Testis (tissue), 2 donors: Measurements from ENCODE around the gene SLC25A21.
"Not testable (repeated sequence)": the region's sequence is repeated elsewhere in the genome, so short reads cannot be mapped to it uniquely, and the experiment has no call there.

Experiments
- POLR2A ChIP-seq: fragments of 450-650 bp; IDR thresholded peaks from one replicate; pipeline ENCODE4 v1.6.1; 2017; ENCODE audit warnings: antibody characterized with exemption, mild to moderate bottlenecking, moderate library complexity
- TF ChIP-seq, protein P1 (sequence below), 3 experiments: fragments of 450-650 bp in 2 of 3; fragments of 200-600 bp in 1 of 3; sonication (generic) in 1 of 3; IDR thresholded peaks; one replicate each; pipeline ENCODE4 v1.5.1; 2016 to 2019; ENCODE audit warnings: antibody characterized with exemption in 3 of 3, mild to moderate bottlenecking in 2 of 3, moderate library complexity in 1 of 3

DNA sequence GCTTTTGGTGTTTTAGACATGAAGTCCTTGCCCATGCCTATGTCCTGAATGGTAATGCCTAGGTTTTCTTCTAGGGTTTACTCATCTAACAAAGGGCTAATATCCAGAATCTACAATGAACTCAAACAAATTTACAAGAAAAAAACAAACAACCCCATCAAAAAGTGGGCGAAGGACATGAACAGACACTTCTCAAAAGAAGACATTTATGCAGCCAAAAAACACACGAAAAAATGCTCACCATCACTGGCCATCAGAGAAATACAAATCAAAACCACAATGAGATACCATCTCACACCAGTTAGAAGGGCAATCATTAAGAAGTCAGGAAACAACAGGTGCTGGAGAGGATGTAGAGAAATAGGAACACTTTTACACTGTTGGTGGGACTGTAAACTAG, 10.1 kb downstream of the SLC25A21 start:
- TF ChIP-seq, protein P1, sequence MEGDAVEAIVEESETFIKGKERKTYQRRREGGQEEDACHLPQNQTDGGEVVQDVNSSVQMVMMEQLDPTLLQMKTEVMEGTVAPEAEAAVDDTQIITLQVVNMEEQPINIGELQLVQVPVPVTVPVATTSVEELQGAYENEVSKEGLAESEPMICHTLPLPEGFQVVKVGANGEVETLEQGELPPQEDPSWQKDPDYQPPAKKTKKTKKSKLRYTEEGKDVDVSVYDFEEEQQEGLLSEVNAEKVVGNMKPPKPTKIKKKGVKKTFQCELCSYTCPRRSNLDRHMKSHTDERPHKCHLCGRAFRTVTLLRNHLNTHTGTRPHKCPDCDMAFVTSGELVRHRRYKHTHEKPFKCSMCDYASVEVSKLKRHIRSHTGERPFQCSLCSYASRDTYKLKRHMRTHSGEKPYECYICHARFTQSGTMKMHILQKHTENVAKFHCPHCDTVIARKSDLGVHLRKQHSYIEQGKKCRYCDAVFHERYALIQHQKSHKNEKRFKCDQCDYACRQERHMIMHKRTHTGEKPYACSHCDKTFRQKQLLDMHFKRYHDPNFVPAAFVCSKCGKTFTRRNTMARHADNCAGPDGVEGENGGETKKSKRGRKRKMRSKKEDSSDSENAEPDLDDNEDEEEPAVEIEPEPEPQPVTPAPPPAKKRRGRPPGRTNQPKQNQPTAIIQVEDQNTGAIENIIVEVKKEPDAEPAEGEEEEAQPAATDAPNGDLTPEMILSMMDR (IDR thresholded peaks at IDR 0.05), result not testable (repeated sequence)
- not testable (repeated sequence) for TF ChIP-seq POLR2A
